Measurements from ENCODE around the gene KCTD7.

DNA sequence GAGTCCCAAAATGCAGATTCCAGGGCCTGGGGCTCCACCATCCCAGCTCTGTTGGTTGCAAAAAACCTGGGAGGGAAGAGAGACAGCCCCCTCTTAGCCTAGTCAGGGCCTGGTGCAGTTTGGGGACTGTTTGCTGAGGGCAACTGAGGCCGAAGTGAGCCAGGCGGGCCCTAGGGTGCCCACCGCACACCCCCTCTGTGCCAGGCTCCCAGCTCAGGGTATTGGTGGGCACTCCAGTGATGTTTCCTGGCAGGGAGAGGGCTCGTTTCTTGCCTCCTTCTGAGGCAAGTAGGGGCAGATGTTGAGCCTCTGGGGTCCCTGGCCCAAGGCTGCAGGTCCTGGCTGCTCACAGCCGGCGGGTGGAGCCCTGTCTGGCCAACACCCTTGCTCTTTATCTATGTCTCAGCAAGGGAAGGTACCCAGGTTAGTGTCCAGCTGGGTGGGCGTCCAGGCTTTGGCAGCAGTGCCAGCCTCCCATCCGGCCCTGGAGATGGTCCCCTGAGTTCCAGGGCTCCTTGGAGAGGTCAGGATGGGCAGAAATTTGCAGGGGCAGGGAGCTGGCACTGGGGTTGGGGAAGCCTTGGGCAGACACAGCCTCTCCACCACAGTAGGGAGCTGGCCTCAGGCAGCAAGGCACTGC is 37.8 kb downstream of the KCTD7 start:
- no peak for TF ChIP-seq CTCF (IDR thresholded peaks at IDR 0.05; ENCODE audit: low read depth, low read length, poor library complexity, severe bottlenecking)
- TF ChIP-seq EZH2phosphoT487 (IDR thresholded peaks at IDR 0.05; ENCODE audit: borderline replicate concordance, low read length) = no peak
